ENCODE measurements around the gene LIN37. TPM values are rescaled to one million over a fixed set of nuclear protein-coding genes. Genes with fewer than 3 reads are reported as not detected.

Gene LIN37
- total and polyA plus RNA-seq, 9 of the 15 experiments (the other 6 are each of a cell fraction or from before 2014, with no cell fraction given): 1.2 to 12.5 (median 8.6) TPM

- TF ChIP-seq MBD1 (CRISPR knock-in tag; IDR thresholded peaks at IDR 0.05) (no peak), KLF1 (tag; IDR thresholded peaks at IDR 0.05) (0 out of 2 replicates have a peak, but pooled peaks have one; percentile 61), SIX5 (IDR thresholded peaks at IDR 0.05; ENCODE audit: borderline replicate concordance in 1 of 2, insufficient read depth in 1 of 2, low read depth in 1 of 2, low read length in 2 of 2) (peak; percentile 58 to 66; a peak in 3 of 4 replicates), RNF2 (IDR thresholded peaks at IDR 0.05) (0 out of 2 replicates have a peak, but pooled peaks have one; percentile 26), NUFIP1 (IDR thresholded peaks at IDR 0.05; ENCODE audit: partially characterized antibody) (no peak)
These were observed 9.6 kb downstream of the LIN37 start, which contains the start of gene PROSER3 (continued) for GRCh38 chr19:35757749-35758608.

GRCh38 chr19:35759697-35760096 lies 11.3 kb downstream of the LIN37 start:
- CTCF ChIA-PET (ENCODE audit: low intra/inter-chr PET ratio): no interaction called here
- H3K9me3 ChIP-seq (replicated peaks; ENCODE audit: control insufficient read depth, insufficient read depth, low read depth, low read length): no peaks in the 10 kb centered on the region; the same call in 1 of the 2 replicates
- WGBS (ENCODE audit: insufficient coverage, low coverage, missing lambda C conversion rate): 81% methylated on average over 2 of the region's 2 CpGs
- intact Hi-C loops (cut with micrococcal nuclease) (no loop called here), in situ Hi-C loops (cut with MboI) (no loop called here)
- TF ChIP-seq MLLT1 (IDR thresholded peaks at IDR 0.05) (no peak), POLR2G (IDR thresholded peaks at IDR 0.05; ENCODE audit: low read depth, low read length) (peak; percentile 3; the same call in 1 of the 2 replicates), PKNOX1 (IDR thresholded peaks at IDR 0.05) (peak; percentile 11; the same call in 1 of the 2 replicates), ZNF263 (CRISPR knock-in tag; IDR thresholded peaks at IDR 0.05; ENCODE audit: borderline replicate concordance) (no peak)
- H3K79me2 ChIP-seq (ENCODE audit: control insufficient read depth, insufficient read depth, low read length): peaks cover 17% of the 10 kb centered on the region
- H3K36me3 ChIP-seq (ENCODE audit: control insufficient read depth, insufficient read depth, low read length): peaks cover 30% of the 10 kb centered on the region; the same call in 2 of the 3 replicates
- no peak overlapping the region for H3K4me3 ChIP-seq
- H3K27me3 ChIP-seq (ENCODE audit: control insufficient read depth in 2 of 2, insufficient read depth in 2 of 2, low read length in 2 of 2): no peaks in the 10 kb centered on the region
- ATAC-seq (no peak), FAIRE-seq (no peak), DNase-seq (ENCODE audit: extremely low read depth in 1 of 4, low spot score in 3 of 4) (no peak)
- peaks cover 13 to 32% of the 10 kb centered on the region in 2 experiments for H3K4me1 ChIP-seq (replicated peaks in 1 of 2; ENCODE audit: control insufficient read depth in 2 of 2, insufficient read depth in 2 of 2, low read length in 2 of 2)
- H3K4me2 ChIP-seq (ENCODE audit: insufficient read depth, low read length): peak overlapping the region; percentile 85; the same call in 1 of the 2 replicates
- POLR2A ChIA-PET: interaction anchor here (2.0 kb wide), 1 partner anchor 13 kb away, joined by 9 read pairs; no protein-coding TSS in a partner anchor
- no peak overlapping the region for H3K27ac ChIP-seq (ENCODE audit: extremely low read depth, low read depth, low read length)
- H3K9me1 ChIP-seq (ENCODE audit: control insufficient read depth, insufficient read depth, low read length): no peaks in the 10 kb centered on the region
- H4K20me1 ChIP-seq (replicated peaks; ENCODE audit: control insufficient read depth, insufficient read depth, low read length): no peaks in the 10 kb centered on the region; the same call in 1 of the 2 replicates
- no TSS peak for BruUV-seq (replicated peaks)
- peak overlapping the region in 1 of 2 experiments; percentile 79; a peak in 2 of 4 replicates for H3K9ac ChIP-seq (ENCODE audit: insufficient read depth in 1 of 2, low read depth in 2 of 2, low read length in 2 of 2)
- no peak overlapping the region for H2AFZ ChIP-seq (ENCODE audit: low read depth, low read length)

Data from K562 (cell line).